ENCODE data around the gene C1orf50. TPM values are rescaled to one million over a fixed set of nuclear protein-coding genes. Genes with fewer than 3 reads are reported as not detected.
"Not testable (repeated sequence)": the region's sequence is repeated elsewhere in the genome, so short reads cannot be mapped to it uniquely, and the experiment has no call there.

The C1orf50 gene
- total and polyA plus RNA-seq, 7 donors = 2.2 to 6.9 (median 3.5) TPM

DNA sequence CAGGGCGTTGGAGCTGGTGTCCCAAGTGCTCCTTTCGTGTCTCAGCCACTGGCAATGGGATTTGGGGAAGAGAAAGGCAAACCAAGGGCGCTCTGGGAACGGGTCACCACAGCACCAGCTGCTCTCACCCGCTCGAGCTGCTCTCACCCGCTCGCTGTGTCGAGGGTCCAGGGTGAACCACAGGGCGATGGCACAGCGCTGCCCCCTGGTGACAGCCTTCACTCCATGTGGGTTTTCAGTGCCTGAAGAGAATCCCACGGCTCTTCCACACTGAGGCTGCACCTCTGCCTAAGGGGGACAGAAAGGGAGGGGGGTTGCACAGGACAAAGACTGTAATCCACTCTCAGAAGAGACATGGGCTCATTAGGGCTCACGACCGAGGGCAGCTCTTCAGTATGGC, 19.9 kb upstream of the C1orf50 start:
- Histone ChIP-seq H3K27ac (no peak overlapping the region), H3K9me3 (no peaks in the 10 kb centered on the region), H3K27me3 (no peaks in the 10 kb centered on the region), H3K4me3 (no peak overlapping the region), H3K4me1 (no peaks in the 10 kb centered on the region), H3K36me3 (peaks cover 5 to 58% (median 32%) of the 10 kb centered on the region in 4 donors)
- intact Hi-C loops (cut with DNase I) = loop anchor here (10.0 kb wide), 1 partner anchor 172 kb away; no protein-coding TSS in a partner anchor
- WGBS, 2 donors = 31 to 48% methylated on average over 14 of the region's 14 CpGs
- no peak for DNase-seq
- TF ChIP-seq, protein P1, sequence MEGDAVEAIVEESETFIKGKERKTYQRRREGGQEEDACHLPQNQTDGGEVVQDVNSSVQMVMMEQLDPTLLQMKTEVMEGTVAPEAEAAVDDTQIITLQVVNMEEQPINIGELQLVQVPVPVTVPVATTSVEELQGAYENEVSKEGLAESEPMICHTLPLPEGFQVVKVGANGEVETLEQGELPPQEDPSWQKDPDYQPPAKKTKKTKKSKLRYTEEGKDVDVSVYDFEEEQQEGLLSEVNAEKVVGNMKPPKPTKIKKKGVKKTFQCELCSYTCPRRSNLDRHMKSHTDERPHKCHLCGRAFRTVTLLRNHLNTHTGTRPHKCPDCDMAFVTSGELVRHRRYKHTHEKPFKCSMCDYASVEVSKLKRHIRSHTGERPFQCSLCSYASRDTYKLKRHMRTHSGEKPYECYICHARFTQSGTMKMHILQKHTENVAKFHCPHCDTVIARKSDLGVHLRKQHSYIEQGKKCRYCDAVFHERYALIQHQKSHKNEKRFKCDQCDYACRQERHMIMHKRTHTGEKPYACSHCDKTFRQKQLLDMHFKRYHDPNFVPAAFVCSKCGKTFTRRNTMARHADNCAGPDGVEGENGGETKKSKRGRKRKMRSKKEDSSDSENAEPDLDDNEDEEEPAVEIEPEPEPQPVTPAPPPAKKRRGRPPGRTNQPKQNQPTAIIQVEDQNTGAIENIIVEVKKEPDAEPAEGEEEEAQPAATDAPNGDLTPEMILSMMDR (IDR thresholded peaks at IDR 0.05) = peak; percentile 16 to 54 (median 40)
- TF ChIP-seq POLR2AphosphoS5 (IDR thresholded peaks at IDR 0.05) = no peak

DNA sequence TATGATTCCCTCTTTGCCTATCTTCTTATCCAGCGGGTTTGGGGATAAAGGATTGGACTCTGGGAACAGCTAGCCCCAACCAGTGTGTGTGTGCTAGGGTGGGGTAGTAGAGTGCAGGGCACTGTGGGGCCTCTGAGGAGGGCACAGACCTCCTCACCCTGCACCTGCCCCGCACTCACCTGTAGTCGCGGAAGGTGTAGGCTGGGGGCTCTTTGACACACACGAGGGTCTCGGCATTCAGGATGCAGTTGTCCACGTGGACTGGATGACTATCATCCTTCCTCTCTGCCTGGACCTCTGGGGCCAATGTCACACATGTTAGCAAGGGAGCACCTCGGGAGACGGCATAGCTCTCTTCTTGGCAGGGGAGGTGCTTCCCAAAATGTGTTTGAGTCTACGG, 19.0 kb upstream of the C1orf50 start:
- no peaks in the 10 kb centered on the region for H3K4me1 ChIP-seq
- DNase-seq = no peak
- no peaks in the 10 kb centered on the region for H3K27me3 ChIP-seq
- intact Hi-C loops (cut with DNase I) = loop anchor here (10.0 kb wide), 1 partner anchor 173 kb away; no protein-coding TSS in a partner anchor
- no peak for TF ChIP-seq EP300 (IDR thresholded peaks at IDR 0.05)
- TF ChIP-seq, protein P1 (IDR thresholded peaks at IDR 0.05) = no peak
- TF ChIP-seq POLR2A (IDR thresholded peaks at IDR 0.05) = no peak
- no peak overlapping the region for H3K27ac ChIP-seq
- H3K9me3 ChIP-seq = no peaks in the 10 kb centered on the region
- H3K4me3 ChIP-seq = no peak overlapping the region
- WGBS, 2 donors = 89 to 92% methylated on average over 10 of the region's 10 CpGs
- H3K36me3 ChIP-seq = peaks cover 11 to 67% (median 37%) of the 10 kb centered on the region in 4 donors

DNA sequence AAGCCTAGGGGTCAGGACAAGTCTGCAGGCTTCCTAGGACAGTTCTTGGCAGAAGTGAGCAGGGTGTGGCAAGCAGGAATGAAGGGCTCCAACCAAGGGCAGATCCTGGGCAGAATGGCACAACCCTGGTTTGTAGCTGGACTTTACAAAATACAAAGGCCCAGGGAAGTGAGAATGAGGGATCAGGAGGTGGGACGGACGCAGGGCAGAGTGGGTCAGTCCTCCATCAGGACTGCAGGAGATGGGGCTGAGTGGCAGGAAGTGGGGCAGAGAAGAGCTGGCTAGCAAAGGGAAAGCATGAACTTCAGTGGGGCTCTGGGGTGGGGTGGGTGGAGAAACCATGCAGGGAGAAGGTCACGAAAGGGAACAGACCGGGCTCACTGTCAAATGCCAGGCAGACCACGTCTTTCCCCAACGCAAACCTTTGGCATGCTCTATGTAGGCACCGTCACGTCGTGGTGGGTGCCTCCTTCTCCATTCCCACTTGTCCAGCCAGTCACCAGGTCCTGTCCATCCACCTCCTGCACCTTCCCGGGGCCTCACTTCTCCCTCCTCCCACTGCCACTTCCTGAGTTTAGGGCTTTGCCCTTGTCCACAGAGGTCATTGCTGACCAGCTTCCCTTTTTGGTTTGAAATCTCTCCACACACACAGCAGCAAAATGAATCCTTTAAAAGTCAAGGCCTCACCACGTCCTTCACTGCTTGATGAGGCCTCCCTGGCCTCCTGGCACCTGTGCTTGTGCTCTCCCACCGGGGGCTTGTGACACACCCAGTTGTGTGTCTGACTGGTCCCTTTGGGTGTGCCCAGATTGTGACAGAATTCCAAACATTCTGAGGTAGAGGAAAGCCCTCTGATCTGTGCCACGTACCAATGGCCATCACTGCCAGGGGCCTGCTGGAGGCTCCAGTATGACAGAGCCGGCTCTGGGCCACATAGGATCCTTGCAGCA, 18.3 kb upstream of the C1orf50 start:
- H3K36me3 ChIP-seq = peaks cover 11 to 74% (median 42%) of the 10 kb centered on the region in 4 donors
- no peaks in the 10 kb centered on the region for H3K9me3 ChIP-seq
- intact Hi-C loops (cut with DNase I) = loop anchor here (10.0 kb wide), 1 partner anchor 174 kb away; no protein-coding TSS in a partner anchor
- H3K4me3 ChIP-seq = no peak overlapping the region
- no peak for TF ChIP-seq POLR2A (IDR thresholded peaks at IDR 0.05)
- no peak for TF ChIP-seq POLR2AphosphoS5 (IDR thresholded peaks at IDR 0.05)
- H3K27me3 ChIP-seq = no peaks in the 10 kb centered on the region
- no peaks in the 10 kb centered on the region for H3K4me1 ChIP-seq
- 87 to 88% methylated on average over 14 of the region's 14 CpGs for WGBS, 2 donors
- no peak overlapping the region for H3K27ac ChIP-seq
- DNase-seq = no peak

DNA sequence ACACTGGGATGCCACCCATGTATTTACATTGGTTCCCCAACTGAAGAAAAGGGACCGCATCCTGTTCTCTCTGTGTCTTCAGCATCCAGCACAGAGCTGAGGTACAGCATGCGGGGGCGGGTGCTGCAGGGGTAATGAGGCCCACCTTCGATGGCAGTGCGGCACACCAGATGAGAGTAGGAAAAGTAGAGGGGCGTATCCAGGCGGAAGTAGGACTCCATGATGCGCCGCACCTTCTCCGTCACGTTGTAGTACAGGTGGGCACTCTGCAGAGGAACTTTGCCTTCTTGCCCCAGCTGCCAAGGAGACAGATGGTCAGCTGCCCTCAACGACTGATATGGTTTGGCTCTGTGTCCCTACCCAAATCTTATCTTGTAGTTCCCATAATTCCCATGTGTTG, 17.0 kb upstream of the C1orf50 start:
- intact Hi-C loops (cut with DNase I) = no loop called here
- peaks cover 11 to 87% (median 55%) of the 10 kb centered on the region in 4 donors for H3K36me3 ChIP-seq

DNA sequence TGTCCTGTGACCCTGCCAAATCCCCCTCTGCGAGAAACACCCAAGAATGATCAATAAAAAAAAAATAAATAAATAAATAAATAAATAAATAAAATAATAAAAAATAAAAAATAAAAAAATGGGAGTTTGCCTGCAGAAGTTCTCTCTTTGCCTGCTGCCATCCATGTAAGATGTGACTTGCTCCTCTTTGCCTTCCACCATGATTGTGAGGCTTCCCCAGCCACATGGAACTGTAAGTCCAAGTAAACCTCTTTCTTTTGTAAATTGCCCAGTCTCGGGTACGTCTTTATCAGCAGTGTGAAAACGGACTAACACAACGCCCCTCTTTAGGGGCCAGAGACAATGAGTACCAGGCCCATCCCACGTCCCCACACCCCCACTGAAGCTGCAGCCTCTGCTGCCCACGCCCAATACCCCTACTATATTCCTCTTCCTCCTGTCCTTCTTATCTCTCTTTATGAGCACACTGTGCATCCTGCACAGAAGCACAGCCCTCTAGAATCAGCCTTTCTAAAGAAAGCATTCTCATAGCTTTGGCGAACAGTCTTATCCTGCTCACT, 15.5 kb upstream of the C1orf50 start:
- peaks cover 11 to 89% (median 65%) of the 10 kb centered on the region in 4 donors for H3K36me3 ChIP-seq
- WGBS, 2 donors = 90 to 93% methylated on average over 8 of the region's 8 CpGs
- DNase-seq; H3K27me3 ChIP-seq; H3K27ac ChIP-seq; H3K4me1 ChIP-seq; H3K9me3 ChIP-seq; intact Hi-C loops (cut with DNase I); H3K4me3 ChIP-seq: not testable (repeated sequence)

More for the DNA sequence above, 17.0 kb upstream of the C1orf50 start:
- no peak overlapping the region for H3K4me3 ChIP-seq
- H3K9me3 ChIP-seq = no peaks in the 10 kb centered on the region
- WGBS, 2 donors = 95 to 97% methylated on average over 12 of the region's 12 CpGs
- H3K27ac ChIP-seq = no peak overlapping the region
- no peak for TF ChIP-seq POLR2AphosphoS5 (IDR thresholded peaks at IDR 0.05)
- TF ChIP-seq, protein P1 (IDR thresholded peaks at IDR 0.05) = no peak
- no peak for TF ChIP-seq POLR2A (IDR thresholded peaks at IDR 0.05)
- TF ChIP-seq EP300 (IDR thresholded peaks at IDR 0.05) = no peak
- no peak for DNase-seq
- no peaks in the 10 kb centered on the region for H3K4me1 ChIP-seq
- no peaks in the 10 kb centered on the region for H3K27me3 ChIP-seq

Measured in sigmoid colon (tissue), 7 donors.